Islet of Langerhans (tissue), 1 donor: ENCODE measurements around the gene C10orf90.

Experiments used
- FAIRE-seq: peaks from one replicate; lab custom pipeline; 2011; peaks lifted over from hg19 to GRCh38; lab: Jason Lieb, UNC

Gene C10orf90

GRCh38 chr10:126629925-126630624 lies 40.4 kb downstream of the C10orf90 start:
- FAIRE-seq: no peak

DNA sequence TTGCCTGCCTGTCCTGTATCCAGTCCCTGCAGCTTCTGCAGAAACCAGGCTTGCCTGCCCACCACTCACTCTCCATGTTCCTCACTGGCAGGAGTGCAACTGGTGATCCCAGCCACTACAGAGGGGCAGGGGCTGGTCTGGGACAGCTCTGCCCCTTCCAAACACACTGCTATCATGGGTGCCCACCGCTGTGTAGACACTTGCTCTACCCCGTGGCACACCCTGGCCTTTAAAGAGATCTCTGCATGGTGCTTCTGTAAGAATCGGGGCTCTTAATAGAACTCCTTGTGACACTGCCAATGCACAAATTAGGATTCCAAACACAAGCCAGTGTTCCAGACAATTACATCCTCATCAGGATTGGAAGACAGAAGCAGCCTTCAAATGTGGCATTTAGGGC lies 41.7 kb downstream of the C10orf90 start:
- FAIRE-seq: no peak

GRCh38 chr10:126621846-126622245 lies 48.6 kb downstream of the C10orf90 start:
- no peak for FAIRE-seq

- no peak for FAIRE-seq
Observed at GRCh38 chr10:126618466-126618865, 52.0 kb downstream of the C10orf90 start.

DNA sequence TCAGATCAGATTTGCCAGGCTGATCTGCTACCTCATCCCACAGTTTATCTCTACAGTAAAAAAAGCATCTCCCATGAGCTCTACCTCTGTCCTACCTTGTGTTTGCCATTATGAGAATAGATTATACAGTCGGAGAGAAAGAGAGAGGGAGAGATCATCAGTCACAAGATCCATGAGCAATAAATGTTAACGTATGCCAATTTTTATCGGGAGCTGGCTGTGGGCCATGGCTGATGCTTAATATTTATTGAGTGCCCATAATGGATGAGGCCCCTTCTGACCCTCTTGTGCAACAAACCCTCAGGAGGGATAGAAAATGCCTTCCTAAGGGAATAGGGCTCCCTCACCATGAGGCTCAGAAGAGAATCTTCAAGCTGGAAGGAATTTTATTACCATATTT lies 52.8 kb downstream of the C10orf90 start:
- no peak for FAIRE-seq

DNA sequence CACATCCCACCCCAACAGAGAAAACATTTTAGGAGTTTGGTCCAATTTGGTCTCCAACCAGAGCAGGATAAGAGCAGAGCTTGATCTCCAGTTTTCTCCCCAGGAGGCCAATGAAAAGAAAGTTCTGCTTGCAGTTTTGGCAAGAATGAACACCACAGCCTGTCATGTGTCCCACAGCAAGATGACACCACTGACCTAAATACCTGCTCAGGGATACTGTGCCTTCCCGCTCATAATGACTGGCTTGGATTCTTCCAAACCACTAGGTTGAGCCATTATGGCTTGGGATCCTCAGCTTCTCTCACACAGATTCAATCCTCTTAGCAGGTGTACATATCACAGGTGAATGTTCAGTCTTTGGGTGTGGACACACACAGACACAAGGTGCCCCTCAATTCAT lies 53.3 kb downstream of the C10orf90 start:
- no peak for FAIRE-seq

GRCh38 chr10:126616737-126617136 lies 53.8 kb downstream of the C10orf90 start:
- FAIRE-seq: no peak

GRCh38 chr10:126611303-126611702 lies 59.2 kb downstream of the C10orf90 start:
- no peak for FAIRE-seq

DNA sequence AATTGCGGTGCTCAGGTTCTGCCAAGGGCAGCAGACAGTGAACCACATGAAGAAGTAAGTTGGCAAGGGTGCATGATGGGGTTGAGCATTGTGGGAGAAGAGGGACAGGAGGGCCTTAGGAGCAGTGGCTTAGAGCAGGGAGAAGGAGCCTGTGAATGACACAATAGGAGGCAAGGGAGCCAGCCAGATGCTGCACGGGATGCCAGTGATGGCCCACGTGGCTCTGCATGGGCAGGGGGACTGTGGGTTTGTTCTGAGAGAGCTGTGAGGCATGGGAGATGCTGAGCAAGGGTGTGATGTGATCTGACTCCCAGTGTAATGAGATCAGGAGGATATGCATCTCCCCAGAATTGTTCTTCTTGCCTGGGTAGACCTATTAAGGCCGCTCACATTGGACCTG lies 60.9 kb downstream of the C10orf90 start:
- no peak for FAIRE-seq

DNA sequence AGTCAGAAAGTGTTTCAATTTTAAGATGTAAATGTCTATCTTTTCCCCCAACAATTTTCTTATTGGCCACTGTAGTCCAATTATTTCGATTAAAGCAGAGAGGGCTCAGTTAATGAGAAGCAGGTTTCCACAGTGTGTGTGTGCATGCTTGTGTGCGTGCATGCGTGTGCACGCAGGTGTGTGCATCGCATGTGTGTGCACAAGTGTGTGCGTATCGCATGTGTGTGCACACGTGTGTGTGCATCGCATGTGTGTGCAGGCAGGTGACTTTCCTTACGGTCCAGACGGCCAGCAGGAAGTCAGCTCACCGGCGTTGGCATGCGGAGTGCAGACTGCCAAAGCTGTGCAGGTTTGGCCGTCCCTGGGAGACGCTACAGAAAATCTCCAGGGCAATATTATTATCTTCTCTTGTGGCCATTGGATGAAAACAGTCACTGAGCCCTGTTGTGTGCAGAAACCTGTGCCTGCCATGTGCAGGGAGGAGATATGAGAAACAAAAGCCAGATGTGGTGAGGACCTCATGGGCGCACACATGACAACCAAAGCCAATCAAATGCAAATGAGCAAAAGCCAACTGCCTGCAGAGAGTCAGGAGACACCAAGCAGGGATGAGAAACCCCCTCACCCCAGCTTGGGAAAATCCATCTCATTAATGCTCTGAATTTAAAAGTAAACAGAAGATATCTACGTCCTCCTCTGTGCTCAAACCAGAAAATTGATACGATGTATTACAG lies 70.4 kb downstream of the C10orf90 start:
- FAIRE-seq: no peak

DNA sequence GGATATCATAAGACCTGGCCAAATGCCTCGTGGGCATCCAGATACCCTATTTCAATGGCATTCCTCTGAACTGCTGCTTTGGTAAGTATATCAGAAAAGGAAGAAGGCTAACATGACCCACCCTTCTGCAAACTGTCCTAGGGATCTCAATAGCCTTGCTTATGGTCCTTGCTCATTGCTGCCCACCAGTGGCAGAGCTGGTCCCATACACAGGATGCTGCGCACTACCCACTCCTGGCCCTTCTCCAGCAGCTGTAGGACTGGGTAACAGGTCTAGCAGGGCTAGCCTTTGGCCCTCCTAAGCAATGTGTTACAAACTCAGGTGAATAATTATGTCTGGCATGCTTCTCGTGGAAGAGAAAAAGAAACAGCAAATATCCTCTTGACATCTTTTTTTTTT lies 72.5 kb downstream of the C10orf90 start:
- FAIRE-seq: no peak

DNA sequence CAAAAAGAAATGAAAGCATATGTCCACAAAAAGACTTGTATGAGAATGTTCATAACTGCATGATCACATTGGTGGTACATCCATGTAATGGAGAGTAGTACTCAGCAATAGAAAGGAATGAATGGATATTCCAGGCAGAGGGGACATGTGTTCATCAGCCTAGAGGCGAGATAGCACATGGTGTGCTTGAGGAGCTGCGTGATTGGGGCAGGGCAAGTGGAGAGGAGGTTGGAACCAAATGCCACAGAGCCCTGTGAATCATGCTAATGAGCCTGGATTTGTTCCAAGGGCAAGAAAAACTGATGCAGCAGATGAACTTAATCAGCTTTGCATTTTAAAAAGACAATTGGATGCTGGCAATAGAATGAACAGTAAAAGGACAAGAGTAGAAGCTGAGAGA lies 73.3 kb downstream of the C10orf90 start:
- no peak for FAIRE-seq

DNA sequence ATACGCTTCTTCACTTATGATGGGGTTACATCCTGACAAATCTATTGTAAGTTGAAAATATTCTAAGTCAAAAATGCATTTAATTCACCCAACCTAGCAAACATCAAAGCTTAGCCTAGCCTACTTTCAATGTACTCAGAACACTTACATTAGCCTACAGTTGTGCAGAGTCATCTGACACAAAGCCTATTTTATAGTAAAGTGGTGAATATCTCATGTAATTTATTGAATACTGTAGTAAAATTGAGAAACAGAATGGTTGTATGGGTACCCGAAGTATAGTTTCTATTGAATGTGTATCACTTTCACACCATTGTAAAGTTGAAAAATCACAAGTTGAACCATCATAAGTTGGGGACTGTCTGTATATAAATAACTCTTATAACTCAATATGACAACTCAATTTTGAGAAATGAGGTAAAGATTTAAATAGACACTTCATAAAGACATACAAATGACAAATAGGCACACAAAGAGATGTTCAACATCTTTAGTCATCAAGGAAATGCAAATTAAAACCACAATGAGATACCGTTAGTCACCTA lies 73.9 kb downstream of the C10orf90 start:
- no peak for FAIRE-seq

GRCh38 chr10:126595160-126595559 lies 75.3 kb downstream of the C10orf90 start:
- FAIRE-seq: no peak

DNA sequence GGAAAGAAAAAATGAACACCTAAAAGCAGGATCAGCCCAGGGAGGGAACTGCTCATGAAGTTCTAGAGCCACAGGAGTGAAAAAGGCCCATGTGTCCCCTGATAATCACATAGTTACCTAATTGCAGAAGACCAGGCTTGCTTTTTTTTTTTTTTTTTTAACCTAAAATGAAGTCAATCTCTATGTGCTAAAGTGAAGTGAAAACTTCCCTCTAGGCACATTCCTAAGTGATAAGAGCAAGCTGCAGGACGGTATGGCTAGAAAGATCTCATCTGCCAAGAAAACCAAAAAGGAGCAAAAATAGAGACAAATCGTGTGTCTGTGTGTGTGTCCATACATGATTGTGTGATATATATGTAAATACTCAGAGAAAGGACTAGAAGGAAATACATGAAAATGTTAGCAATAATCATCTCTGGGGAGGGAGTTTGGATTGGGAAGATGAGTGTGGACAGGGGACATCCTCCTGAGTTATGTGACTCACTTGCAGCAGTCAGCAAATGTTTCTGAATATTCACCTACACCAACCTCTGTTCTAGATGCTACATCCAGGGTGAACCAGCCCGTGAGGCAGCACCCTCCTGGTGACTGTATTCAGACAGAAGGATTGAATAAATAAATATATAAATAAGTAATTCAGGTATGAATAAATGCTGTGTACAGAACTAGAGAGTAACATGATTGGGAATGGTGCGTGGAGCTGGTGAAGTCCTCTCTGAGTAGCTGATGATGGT lies 76.4 kb downstream of the C10orf90 start:
- no peak for FAIRE-seq

GRCh38 chr10:126592901-126593300 lies 77.6 kb downstream of the C10orf90 start:
- FAIRE-seq: no peak

DNA sequence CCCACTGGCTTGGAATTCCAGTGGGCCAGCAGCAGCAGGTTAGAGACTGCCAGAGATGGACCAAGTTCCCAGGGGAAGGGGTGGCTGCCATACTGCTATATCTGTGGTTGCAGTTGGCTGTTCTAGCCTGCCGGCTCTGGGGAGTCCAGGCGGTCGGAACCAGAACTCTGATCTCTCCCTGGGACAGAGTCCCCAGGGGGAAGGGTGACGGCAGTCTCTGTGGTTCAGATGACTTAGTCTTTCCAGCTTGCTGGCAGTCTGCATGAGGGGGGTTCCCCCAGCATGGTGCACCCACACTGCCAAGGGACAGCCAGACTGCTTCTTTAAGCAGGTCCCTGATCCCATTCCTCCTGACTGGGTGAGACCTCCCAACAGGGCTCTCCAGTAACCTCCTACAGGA lies 82.5 kb downstream of the C10orf90 start:
- FAIRE-seq: no peak

- FAIRE-seq: no peak
Observed at GRCh38 chr10:126586878-126587277, 83.6 kb downstream of the C10orf90 start.

DNA sequence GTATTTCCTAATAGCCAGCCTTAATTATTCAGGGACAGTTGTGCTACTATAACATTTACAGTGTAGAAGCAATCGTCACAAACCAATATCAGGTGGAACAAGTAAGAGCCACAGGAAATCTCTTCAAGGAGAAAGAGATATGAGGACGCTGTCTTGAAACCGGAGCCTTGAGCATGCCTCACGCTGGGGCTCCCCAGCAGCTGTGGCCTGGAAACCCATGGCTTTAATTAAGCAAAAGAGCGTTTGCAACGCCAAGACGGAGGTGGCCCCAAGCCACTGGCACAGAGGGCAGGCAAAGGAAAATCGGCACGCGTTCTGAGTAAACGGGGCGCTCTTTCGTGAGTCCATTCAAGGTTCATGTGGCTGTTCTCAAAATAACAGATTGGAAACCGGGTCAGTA lies 84.4 kb downstream of the C10orf90 start:
- no peak for FAIRE-seq

DNA sequence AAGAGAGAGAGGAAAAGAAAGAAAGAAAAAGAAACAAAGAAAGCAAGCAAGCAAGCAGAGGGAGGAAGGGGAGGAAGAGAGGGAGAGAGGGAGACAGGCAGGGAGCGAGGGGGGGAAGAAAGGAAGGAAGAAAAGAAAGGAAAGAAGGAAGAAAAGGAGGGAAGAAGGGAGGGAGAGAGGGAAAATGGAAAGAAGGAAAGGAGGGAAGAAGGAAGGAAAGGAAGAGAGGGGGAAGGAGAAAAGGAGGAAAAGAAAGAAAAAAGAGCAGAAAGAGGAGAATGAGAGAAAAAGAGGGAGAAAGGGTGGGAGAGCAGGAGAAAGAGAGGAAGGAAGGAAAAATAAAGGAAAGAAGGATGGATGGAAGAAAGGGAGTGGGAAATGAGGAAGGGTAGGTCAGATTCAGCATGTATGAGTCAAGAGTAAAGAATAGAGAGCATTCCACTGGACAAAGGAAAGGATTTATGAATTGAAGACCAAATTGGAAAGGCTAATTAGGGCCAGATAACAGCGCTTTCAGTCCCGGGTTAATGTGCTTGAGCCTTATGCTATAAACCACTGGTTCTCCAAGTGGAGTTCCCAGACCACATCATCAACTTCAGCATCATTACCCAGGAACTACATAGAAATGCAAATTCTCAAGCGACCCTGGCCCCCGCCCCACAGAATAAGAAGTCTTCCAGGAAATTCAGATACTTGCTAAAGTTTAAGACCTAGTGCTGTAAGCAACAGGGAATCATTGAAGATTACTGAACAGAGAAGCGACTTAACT lies 85.1 kb downstream of the C10orf90 start:
- no peak for FAIRE-seq

- no peak for FAIRE-seq
Observed at GRCh38 chr10:126584836-126585235, 85.7 kb downstream of the C10orf90 start.

DNA sequence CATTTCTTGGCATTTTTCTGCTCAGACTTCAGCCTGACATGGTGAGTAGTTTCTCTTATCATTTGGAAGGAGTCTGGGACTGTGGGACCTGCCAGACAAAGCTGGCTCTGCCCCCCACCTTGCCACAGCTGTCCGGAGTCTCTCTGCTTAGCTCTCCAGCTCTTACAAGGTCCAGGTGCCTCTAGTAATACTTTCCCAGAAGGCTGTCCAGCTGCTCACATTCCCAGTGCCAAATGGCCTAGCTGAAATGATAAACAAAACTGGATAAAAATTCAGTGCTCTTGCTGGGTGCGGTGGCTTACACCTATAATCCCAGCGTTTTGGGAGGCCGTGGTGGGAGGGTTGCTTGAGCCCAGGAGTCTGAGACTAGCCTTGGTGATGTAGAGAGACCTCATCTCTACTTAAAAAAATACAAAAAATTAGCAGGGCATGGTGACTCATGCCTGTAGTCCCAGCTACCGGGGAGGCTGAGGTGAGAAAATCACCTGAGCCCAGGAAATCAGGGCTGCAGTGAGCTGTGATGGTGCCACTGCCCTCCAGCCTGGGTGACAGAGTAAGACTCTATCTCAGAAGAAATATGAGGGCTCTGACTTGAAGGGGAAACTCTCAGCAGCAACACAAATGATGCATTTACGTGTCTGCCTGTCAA lies 86.8 kb downstream of the C10orf90 start:
- no peak for FAIRE-seq
